ENCODE data around the gene TMTC1.

The TMTC1 gene

DNA sequence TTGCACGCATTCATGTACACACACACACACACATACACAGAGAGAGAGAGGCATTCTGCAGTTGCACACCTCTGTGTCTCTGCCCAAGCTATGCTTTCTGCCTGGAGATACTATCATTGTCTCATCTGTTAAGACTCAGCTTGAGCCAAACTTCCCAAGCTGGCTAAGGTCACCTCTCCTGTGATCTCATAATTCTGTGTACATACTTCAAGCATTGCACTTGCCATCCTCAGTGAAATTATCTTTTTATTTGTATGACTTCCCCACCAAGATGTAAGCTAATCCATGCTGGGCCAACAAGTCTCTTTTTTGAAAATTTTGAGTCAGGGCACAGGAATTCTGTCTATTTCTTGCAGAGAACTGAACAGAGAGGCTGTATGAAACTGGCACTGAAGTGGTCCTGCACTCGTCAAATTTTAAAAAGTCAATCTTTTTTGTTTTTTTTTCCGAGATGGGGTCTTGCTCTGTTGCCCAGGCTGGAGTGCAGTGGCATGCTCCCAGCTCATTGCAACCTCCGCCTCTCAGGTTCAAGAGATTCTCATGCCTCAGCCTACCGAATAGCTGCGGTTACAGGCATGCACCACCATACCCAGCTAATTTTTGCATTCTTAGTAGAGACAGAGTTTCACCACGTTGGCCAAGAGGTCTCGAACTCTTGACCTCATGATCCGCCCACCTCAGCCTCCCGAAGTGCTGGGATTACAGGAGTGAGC, 44.3 kb downstream of the TMTC1 start:
- no peak for DNase-seq (ENCODE audit: low spot score)

DNA sequence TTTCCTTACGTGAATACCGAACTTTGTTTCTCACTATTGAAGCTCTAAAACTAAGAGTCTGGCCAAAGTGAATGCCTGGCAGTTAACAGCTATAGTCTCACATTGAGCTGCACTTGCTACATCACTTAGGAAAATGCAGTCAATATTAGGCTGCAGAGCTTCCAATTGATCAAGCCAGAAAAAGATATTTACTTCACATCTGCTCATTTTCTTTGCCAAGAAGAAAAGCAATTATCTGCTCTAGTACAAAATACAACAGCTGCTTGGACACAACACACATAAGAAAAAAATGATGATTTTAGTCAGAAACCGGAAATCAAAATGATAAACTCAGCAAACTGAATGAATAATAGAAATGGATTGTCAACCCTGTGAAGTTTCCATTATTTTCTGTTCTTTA, 45.4 kb downstream of the TMTC1 start:
- DNase-seq (ENCODE audit: low spot score): no peak

DNA sequence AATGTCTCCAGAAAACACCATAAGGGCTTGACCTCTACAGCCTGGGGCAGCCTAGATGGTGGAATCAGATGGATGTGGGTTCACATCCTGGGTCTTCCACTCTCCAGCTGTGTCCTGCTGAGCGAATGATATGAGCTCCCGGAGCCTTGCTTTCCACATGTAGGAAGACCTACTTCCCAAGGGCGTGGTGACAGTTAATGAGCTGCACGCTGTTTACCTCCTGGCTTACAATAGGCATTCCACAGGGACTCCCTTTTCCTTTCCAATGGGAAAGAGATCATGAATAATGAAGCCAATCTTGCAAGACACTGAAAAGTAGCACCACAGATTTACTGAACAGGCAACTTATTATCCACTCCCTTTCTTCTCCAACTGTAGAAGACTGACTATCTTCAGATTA, 46.1 kb downstream of the TMTC1 start:
- DNase-seq (ENCODE audit: low spot score): no peak

DNA sequence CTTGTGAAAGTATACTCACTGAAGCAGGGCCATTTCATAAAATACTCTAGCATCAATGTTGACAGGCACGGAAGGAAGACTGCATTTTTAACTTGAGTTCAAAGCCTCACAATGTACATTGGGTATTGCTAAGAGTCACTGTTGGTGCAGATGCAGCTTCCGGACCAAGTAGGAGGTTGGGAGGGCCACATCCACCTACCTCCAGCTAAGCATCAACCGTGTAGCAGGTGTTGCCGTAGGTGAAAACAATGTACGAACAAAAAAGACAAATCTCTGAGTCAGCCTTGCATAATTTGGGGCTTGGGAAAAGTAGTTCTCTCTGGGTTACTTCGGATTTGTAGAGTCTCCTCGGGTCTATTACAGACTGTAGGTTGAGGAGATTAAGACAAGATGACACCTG, 48.1 kb downstream of the TMTC1 start:
- DNase-seq (ENCODE audit: low spot score): no peak

DNA sequence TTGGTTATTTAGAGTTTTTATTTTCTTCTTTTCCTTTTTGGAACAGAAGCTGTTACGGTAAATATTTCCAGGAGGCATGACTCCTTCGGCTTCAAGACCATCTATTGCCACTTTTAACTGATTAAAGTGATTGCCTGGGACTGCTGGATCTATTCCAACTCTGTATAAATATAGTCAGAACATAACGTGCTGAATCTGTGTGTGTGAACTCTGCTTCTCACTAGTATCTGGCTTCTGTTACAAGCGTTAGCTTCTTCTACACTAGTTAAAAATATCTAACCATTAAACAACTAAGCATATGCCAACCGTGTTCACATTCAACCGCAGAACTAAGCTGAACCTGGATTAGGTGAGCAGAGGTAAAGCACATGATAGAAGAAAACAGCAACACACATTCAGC, 49.0 kb downstream of the TMTC1 start:
- no peak for DNase-seq (ENCODE audit: low spot score)

DNA sequence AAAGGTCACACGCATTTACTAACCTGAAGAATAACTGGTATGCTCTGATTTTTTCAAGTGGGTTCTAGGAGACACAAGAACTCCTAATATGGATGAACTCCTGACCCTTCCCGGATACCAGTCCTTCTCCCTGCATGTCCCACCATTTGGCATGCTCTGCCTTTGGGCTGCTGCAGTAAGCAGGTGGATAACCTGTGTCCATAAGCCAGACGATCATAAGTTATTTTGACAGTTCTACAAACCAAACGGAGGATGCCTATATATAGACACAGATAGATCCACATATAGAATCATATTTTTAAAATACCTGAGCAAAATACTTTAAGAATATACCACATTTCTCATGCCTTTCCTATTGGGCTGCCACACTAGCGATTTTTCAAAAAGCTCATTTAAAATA, 49.4 kb downstream of the TMTC1 start:
- no peak for DNase-seq (ENCODE audit: low spot score)

DNA sequence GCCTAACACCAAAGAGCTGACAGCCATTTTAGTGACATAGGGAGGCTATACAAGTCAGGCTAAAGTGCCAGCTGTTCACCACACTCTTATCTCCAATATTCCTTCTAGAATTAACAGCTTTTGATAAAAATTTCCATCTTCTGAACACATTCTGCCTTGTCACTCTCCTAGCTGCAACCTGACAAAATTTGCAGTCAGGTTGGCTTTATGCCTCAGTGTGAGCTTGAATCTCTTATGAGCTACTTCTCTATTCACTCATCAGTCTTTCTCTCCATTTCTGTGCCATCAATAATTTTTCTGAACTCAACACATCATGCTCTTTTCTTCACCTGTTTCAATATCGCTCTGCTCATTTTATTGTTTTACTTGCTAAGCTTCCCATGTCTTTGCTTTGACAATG, 50.2 kb downstream of the TMTC1 start:
- no peak for DNase-seq (ENCODE audit: low spot score)

DNA sequence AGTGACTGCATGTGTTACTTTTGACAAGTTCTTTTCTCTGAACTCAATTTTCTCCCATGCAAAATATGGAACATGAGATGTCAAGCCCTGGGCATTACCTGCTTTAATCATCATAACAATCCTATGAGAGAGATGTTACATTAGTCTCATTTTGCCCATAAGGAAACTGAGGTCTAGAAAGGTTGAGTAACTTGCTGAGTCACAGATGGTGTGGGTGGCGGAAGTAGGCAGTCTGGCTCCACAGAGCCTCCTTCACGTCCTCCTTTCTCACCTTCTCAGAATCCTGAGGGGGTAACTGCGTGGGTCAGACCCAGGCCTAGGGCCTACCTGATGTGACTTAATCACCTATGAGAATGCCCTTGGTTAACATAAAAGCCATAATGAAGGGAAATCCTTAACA, 50.7 kb downstream of the TMTC1 start:
- no peak for DNase-seq (ENCODE audit: low spot score)

DNA sequence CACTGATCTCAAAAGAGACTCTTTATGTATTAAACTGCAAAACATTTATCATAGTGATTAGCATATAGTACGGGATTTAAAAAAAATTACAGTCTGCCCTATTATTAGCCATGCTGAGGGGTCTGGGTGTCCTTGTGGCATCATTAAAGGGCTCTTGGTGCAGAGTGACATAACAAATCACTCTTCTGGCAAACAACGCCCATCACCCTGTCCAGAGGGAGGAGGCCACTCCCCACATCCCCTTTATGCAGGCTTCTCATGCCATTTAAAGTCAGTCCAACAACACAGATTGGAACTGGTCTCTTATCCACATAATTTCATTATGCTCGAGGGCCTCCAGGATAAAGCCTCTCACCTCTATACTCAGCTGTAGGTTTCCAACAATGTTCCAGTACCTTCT, 51.1 kb downstream of the TMTC1 start:
- DNase-seq (ENCODE audit: low spot score): no peak

DNA sequence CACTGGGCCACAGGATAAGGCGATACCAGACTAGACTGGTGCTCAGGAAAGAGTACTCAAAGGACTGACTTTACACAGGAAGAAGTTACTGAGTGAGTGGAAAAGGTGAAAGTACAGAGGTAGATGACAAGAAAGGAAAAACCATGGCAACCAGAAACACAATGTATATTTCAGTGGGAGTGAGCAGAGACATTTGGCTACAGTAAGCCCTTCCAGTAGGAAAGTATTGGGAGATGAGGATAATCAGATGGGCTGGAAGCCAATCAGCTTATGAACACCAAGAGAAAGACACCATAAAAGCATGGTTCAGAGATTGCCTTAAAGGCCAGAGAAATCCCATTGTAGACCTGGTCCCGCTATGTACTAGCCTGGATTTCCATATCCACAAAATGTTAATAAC, 51.6 kb downstream of the TMTC1 start:
- no peak for DNase-seq (ENCODE audit: low spot score)

DNA sequence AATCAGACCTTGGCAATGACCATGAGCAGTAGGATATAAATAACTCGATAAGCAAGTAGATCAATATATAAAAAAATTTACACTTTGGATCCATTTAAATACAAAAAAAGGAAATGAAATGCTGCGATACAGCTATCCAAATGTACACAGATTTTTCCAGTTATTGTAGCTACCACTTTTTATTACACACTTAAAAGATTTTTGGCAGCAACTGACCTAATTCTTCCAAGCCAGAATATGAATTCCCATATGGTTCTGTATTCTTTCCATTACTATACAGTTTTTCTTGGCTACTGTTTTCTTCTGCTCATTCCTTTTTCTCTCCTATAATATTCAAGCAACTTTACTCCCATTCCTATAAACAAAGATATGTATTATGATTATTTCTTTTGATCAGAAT, 52.2 kb downstream of the TMTC1 start:
- DNase-seq (ENCODE audit: low spot score): no peak

DNA sequence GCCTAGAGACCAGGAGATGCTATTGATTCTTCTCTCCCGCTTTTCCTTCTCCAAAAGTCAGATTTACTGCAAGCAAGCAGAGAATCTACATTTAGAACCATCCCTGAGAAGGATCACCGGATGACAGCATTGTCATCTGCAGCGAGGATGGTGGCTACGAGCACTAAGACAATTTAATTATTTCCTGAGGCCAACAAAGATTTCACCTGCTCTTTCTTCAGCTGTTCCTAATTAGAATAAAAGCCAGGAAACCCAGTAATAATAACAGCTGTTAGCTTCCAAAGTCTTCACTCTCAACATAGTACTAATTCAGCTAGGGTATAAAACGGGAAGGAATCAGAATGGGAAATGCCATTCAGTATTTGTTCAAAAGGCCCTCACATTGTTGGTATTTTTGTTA, 53.3 kb downstream of the TMTC1 start:
- DNase-seq (ENCODE audit: low spot score): no peak

DNA sequence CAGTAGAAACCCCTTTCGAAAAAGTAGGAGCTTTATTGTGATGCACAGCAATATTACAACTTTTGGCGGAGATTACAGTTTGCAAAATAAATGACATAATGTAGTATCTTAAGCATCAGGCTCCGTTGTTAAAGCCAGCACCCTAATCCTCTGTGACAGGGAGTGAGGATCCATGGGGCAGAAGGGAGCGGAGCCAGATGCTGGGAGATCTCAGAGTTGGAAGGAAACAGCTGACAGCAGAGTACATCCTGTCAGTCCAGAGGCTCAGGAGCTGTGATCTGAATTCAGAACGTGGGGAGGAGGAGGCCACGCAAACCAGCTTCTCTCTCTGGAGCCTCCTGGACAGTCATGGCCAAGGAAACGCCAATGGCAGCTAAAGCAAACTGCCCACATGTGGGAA, 55.7 kb downstream of the TMTC1 start:
- no peak for DNase-seq (ENCODE audit: low spot score)

DNA sequence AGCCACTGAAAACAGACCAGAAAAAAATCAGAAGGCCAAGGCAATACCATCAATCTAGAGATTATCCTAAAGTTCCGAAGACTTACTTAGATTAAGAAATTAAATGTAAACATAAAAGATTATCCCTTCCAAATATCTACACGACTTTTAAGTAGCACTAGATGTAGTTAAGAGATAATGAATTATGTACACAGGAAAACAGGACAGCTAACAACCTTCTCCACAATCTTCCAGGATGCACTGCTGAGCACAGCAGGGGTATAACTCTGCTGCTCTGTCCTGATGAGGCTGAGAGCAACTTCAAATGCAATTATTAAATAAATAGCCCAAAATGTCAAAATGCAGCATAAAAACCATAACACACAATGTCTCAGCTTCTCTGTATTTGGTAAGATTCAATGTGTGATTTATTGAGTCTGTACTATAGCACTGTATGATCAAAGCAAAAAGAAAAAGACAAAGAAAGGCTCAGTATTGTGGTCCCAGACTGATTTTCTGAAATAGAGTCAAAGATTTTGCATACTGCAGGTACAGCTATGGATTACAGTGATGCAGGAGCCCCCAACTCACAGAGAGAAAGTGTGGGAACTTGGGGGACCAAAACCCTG, 56.9 kb downstream of the TMTC1 start:
- DNase-seq (ENCODE audit: low spot score): no peak

DNA sequence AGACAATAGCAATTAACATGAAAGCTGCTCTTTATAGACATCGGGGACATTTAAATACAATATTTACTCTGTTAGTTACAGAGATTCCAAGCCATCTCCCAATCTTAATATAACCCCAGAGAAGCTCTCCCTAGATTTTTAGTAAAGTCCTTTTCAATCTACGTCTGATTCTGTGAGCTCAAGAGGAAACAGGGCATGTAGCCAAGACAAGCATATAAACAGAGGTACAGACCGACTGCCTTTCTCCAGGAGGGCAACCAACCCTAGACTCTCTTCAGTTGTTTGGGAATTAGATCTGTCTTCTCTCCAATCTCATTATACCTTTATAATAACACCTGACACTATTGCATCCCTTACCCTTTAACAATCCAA, 57.4 kb downstream of the TMTC1 start:
- no peak for DNase-seq (ENCODE audit: low spot score)

DNA sequence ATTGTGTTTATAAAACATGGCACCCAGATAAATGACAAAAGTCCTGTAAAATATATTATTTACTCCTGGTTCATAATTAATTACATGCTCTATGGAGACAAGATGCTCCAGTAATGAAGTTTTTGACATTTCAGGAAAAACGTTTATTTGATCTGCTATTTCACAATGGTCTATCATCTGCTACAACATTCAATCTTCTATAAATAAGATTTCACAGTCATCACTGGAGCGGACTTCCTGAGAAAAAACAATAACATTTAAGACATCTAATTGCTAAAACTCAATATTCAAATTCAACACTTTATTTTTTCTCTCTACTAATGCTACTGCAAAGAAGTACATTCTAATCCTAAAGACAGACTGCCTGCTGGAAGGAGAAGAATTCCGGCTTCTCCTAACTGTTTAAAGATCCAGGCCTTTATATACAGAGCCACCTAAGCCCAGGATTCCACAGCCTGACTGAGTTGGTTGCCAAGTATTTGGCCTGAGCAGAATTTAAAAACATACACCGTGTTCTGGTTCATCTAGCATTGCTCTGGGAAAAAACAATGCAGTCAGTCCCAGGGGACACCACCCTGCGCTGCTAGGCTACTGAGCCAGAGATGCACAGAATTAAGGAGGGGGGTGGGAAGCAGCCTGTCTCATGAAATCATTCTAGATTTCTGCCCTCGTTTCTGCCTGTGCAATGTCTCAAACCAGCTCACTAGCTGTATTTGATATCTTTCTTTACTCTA, 58.0 kb downstream of the TMTC1 start:
- DNase-seq (ENCODE audit: low spot score): no peak

DNA sequence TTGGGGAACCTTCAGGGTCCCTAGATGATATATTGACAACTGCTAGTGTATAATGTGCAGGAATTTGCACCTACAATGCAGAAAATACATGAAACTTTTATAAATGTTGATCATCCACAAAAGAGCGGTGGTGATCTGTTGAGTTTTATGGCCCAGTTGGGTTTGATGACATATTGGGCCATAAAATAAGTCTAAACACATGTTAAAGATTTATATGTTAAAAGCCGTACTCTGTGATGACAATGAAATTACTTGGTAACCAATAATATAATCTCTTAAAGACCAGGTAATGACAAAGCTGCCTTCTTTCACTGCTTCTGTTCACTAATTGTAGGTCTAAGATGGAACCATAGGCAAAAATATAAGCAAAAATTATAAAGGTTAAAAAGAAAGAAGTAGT, 61.6 kb downstream of the TMTC1 start:
- DNase-seq (ENCODE audit: low spot score): no peak

DNA sequence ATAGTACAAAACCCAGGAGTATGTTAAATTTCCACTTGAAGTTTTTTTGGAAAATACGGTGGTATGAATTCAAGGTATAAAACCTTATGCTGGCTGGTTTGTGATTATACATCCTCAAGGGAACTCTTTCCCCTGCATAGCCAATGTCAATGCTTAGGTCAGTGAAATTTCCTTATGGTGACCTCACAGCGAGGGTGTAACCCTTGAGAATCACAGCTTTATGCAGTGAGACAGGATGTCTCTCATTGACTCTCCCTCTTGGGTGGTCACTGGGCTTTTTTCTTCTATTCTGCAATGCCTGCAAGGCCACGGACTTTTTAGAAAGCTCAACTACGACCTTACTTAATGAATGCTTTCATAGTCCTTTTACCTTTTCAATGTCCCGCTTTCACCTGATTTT, 64.4 kb downstream of the TMTC1 start:
- DNase-seq (ENCODE audit: low spot score): no peak

DNA sequence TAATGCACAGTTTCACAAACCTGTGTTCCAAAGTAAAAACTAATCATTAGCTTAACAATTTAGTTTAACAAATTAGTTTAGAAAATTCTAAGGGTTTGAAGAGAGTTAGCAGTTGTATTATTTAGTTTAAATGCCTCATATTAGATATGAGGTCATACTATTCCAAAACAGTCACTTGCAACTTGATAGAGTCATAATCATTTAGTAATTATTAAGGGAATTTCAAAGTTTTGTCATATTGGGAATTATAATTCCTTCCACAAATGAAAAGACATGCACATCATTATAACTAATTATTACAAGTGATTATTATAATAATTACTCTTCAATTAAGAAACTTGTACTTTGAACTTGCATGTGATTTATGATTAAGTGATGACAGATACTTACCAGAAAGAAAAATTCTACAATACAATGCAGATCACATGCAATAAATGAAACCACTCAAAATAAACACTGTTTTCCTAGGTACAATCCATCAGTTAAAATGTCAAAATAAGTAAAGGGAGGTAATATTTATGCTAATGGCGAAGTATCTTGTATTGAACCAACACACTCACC, 66.1 kb downstream of the TMTC1 start:
- DNase-seq (ENCODE audit: low spot score): no peak

DNA sequence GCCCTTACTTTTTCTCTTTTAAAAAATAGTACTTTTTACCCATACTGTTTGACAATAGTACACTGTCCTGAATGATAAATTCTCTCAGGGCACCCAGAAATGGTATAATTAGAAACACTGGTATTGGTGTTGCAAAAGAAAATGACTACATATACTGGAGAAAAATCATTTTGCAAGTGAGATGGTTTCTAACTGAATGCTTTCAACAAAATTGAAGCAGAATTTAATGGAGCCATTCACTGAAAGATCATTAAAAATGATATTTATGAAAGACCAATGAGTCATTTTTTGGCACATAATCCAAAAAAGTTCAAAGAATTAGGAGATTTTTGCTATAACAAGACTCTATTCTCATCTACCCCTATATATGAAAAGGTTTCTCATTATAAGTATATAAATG, 68.8 kb downstream of the TMTC1 start:
- DNase-seq (ENCODE audit: low spot score): no peak

DNA sequence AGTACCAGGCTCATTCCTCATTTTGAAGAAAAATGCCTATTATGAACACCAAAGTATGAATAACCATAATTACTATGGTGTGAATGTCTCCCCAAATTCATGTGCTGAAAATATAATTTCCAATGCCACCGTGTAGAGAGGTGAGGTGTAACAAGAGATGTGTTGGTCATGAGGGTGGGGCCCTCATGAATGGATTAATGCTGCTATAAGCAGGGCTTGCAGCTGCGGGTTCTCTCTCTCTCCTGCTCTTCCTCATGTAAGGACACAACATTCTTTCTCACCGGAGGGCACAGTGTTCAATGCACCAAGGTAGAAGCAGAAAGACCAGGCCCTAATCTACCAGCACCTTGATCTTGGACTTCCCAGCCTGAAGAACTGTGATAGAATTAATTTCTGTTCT, 70.0 kb downstream of the TMTC1 start:
- DNase-seq (ENCODE audit: low spot score): no peak

DNA sequence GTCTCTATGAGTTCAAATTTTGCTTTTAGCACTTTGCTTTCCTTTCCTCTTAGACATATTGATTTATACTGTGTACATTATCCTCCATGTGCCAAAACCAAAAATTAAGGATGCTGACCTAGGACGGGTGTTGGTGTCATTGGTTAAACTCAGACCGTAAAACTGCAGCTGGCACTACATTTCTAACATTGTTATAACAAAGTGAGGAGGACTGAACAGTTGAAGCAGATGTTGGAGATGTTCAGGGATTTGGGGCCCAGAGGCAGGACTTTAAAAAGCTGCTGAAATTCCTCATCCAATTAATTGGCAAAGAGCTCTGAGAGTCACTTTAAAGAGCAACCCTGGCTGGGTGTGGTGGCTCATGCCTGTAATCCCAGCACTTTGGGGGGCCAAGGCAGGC, 72.4 kb downstream of the TMTC1 start:
- DNase-seq (ENCODE audit: low spot score): no peak

DNA sequence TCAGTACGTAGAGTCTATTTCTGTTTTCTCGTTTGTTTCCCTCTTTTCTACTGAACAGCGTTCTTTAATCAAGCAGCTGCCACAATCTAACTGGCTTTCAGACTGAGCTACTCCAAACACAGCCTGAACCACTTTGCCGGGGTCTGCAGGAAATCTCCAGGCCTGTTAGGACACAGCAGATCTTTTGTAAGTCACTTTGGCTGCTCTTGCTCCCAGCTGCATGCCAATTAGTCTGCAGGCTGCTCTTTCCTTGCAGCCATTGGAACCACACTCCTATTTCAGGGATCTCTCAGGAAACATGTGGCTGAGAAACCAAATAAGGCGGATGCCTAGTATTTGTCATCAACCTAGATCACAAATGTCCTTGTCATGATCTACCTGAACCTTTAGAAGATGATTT, 73.6 kb downstream of the TMTC1 start:
- DNase-seq (ENCODE audit: low spot score): no peak

Measured in hematopoietic multipotent progenitor cell treated with erythropoietin and hydrocortisone succinate and interleukin-3 and kit ligand, for 15 days (in vitro differentiated cells).